ENCODE results near the gene BRICD5.

BRICD5 gene

DNA sequence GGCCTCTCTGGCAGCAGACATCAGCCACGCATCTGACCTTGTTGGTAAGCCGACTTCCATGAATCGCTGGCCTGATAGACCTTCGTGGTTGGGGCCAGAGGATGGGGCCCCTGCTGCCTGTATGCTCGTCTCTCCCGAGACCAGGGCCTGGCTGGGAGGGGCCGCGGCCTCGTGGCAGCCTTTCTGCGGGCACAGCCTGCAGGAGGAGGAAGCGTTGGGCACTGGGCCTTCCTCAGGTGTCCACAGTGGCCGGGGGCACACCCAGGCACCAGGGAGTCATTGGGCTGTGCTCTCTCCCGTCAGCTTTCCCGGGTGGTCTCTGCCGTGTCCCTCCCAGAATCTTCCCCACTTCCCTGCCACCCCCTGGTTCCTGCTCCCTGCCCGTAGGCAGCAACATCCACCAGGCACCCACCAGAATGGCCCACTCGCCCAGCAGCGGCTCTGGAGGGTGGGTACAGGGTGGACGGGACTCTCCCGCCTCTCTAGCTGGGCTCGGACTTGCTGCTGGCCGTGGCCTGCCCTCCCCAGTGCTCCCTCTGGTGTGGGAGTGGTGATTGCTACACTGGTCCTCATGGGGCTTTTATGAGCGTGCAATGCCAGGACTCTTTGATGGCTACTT lies 19.1 kb upstream of the BRICD5 start:
- Histone ChIP-seq H3K9ac (ENCODE audit: low read length) (no peak overlapping the region), H3K27me3 (ENCODE audit: control insufficient read depth, insufficient read depth, low read length) (no peaks in the 10 kb centered on the region), H3K9me3 (ENCODE audit: control insufficient read depth, low read depth, low read length) (no peaks in the 10 kb centered on the region), H3K4me1 (ENCODE audit: control insufficient read depth, low read depth, low read length) (no peaks in the 10 kb centered on the region), H3K36me3 (ENCODE audit: control insufficient read depth, low read depth, low read length) (peaks cover 31% of the 10 kb centered on the region), H3K27ac (ENCODE audit: low read length) (no peak overlapping the region), H3K4me3 (ENCODE audit: low read length) (no peak overlapping the region)

DNA sequence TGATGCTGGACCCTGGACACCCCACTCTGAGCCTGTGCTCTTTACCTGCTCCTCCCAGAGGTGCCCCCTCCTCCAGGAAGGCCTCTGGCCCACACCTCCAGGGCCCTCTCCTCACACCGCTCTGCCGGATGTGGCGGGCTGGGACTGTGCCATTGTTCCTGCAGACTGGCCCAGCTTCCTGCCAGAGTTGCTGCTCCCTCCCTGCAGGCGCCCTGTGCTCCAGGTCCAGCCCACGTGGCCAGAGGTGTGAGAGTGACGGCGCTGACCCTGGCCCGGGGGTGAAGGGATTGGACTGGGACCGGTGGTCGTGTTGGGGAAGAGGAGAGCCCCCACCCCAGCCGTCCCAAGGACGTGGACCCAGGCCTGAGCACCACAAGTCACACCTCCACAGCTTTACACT lies 18.4 kb upstream of the BRICD5 start:
- no peaks in the 10 kb centered on the region for H3K9me3 ChIP-seq (ENCODE audit: control insufficient read depth, low read depth, low read length)
- H3K9ac ChIP-seq (ENCODE audit: low read length): no peak overlapping the region
- H3K27ac ChIP-seq (ENCODE audit: low read length): no peak overlapping the region
- H3K4me3 ChIP-seq (ENCODE audit: low read length): no peak overlapping the region
- H3K27me3 ChIP-seq (ENCODE audit: control insufficient read depth, insufficient read depth, low read length): no peaks in the 10 kb centered on the region
- peaks cover 31% of the 10 kb centered on the region for H3K36me3 ChIP-seq (ENCODE audit: control insufficient read depth, low read depth, low read length)
- H3K4me1 ChIP-seq (ENCODE audit: control insufficient read depth, low read depth, low read length): no peaks in the 10 kb centered on the region

DNA sequence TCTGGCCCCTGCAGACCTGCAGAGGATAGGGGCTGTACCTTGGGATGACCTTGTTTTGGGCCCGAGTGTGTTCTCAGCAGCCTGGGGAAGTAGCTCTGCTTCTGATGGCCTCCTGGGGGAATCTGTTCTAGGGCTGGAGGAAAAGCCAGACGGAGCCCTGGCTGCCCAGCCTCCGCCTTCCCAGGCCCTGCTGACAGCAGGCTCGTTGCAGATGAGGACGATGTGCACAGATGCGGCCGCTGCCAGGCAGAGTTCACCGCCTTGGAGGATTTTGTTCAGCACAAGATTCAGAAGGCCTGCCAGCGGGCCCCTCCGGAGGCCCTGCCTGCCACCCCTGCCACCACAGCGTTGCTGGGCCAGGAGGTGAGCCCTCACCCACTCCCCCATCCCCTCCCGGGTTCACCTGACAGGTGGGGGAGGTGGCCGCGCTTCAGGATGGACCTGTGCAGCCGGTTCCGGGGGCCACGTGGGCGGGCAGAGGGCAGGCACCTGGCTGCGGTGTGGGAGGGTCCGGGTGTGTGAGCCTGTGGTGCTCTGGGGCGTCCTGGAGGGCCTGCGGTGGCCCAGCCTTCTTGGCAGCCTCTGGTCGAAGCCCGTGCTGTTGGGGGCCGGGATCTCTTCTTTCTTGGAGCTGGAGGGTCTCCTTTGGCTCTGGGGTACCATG lies 17.6 kb upstream of the BRICD5 start:
- no peak overlapping the region for H3K9ac ChIP-seq (ENCODE audit: low read length)
- H3K9me3 ChIP-seq (ENCODE audit: control insufficient read depth, low read depth, low read length): no peaks in the 10 kb centered on the region
- no peaks in the 10 kb centered on the region for H3K4me1 ChIP-seq (ENCODE audit: control insufficient read depth, low read depth, low read length)
- no peak overlapping the region for H3K27ac ChIP-seq (ENCODE audit: low read length)
- H3K36me3 ChIP-seq (ENCODE audit: control insufficient read depth, low read depth, low read length): peaks cover 31% of the 10 kb centered on the region
- no peaks in the 10 kb centered on the region for H3K27me3 ChIP-seq (ENCODE audit: control insufficient read depth, insufficient read depth, low read length)
- no peak overlapping the region for H3K4me3 ChIP-seq (ENCODE audit: low read length)

DNA sequence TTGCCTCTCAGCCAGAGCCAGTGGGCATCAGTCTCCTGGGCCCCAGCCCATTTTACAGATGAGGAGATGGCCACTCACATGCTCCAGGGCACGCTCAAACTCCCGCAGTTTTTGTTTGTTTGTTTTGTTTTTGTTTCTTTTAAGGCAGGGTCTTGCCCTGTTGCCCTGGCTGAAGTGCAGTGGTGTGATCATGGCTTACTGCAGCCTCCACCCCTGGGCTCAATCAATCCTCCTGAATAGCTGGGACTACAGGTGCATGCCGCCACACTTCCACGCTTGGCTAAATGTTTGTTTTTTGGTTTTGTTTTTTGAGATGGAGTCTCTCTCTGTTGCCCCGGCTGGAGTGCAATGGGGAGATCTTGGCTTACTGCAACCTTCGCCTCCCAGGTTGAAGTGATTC lies 16.3 kb upstream of the BRICD5 start:
- Histone ChIP-seq H3K36me3 (ENCODE audit: control insufficient read depth, low read depth, low read length) (peaks cover 21% of the 10 kb centered on the region), H3K4me1 (ENCODE audit: control insufficient read depth, low read depth, low read length) (no peaks in the 10 kb centered on the region), H3K4me3 (ENCODE audit: low read length) (no peak overlapping the region), H3K9me3 (ENCODE audit: control insufficient read depth, low read depth, low read length) (no peaks in the 10 kb centered on the region), H3K27me3 (ENCODE audit: control insufficient read depth, insufficient read depth, low read length) (no peaks in the 10 kb centered on the region), H3K9ac (ENCODE audit: low read length) (no peak overlapping the region), H3K27ac (ENCODE audit: low read length) (no peak overlapping the region)

DNA sequence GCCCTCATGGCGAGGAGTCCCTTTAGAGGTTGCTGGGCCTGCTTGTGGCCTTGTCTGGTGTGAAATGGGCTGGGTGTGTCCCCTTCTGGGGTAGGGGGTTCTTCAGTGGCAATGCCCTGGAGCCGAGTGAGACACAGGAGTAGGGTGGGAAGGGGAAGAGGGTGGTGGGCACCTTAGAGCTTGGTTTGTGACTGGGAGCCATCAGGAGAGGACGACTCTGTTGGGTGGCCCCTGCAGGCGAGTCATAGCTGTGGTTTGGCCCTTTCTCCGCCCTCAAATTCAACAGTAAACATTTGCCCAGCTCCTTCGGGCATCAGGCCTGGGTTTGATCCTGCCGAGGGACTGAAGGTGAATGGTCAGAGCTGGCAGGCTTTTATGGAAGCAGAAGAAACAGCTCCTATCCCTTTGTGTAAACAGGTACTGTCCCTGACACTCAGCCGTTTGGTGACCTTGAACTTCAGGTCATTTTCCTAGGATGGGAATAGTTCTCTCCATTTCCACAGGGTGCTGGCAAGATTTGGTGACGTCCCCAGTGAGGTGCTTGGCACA lies 15.7 kb upstream of the BRICD5 start:
- H3K4me1 ChIP-seq (ENCODE audit: control insufficient read depth, low read depth, low read length): no peaks in the 10 kb centered on the region
- H3K27ac ChIP-seq (ENCODE audit: low read length): no peak overlapping the region
- no peak overlapping the region for H3K9ac ChIP-seq (ENCODE audit: low read length)
- peaks cover 15% of the 10 kb centered on the region for H3K36me3 ChIP-seq (ENCODE audit: control insufficient read depth, low read depth, low read length)
- no peaks in the 10 kb centered on the region for H3K9me3 ChIP-seq (ENCODE audit: control insufficient read depth, low read depth, low read length)
- no peak overlapping the region for H3K4me3 ChIP-seq (ENCODE audit: low read length)
- no peaks in the 10 kb centered on the region for H3K27me3 ChIP-seq (ENCODE audit: control insufficient read depth, insufficient read depth, low read length)

DNA sequence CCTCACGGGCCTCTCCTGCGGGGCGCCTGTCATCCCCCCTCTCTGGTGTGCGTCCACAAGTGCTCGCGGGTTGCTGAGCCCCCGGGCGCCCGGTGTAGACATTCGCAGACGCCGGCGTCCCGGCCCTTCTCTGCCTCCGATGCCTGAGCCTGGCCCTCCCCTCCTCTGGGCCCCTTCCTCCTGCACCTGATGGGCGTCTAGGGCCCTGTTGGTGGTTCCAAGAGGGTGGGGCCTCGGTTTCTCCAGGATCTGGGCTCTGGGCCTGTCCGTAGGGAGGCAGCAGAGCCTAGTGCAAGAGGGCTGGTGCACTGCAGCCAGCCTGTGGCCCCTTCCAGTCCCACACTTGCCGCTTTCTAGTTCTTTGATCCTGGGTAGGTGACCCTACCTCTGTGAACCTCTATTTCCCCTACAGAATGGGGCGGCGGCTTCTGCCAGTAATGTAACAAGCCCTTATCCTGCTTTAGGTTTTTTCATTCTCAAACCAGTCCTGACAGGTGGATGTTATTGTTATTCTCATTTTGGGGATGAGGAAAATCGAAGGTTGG lies 13.4 kb upstream of the BRICD5 start:
- no peaks in the 10 kb centered on the region for H3K9me3 ChIP-seq (ENCODE audit: control insufficient read depth, low read depth, low read length)
- H3K9ac ChIP-seq (ENCODE audit: low read length): peak overlapping the region; percentile 85
- H3K27me3 ChIP-seq (ENCODE audit: control insufficient read depth, insufficient read depth, low read length): no peaks in the 10 kb centered on the region
- H3K36me3 ChIP-seq (ENCODE audit: control insufficient read depth, low read depth, low read length): peaks cover 6% of the 10 kb centered on the region
- H3K4me1 ChIP-seq (ENCODE audit: control insufficient read depth, low read depth, low read length): no peaks in the 10 kb centered on the region
- peak overlapping the region; percentile 73 for H3K4me3 ChIP-seq (ENCODE audit: low read length)
- peak overlapping the region; percentile 52 for H3K27ac ChIP-seq (ENCODE audit: low read length)

DNA sequence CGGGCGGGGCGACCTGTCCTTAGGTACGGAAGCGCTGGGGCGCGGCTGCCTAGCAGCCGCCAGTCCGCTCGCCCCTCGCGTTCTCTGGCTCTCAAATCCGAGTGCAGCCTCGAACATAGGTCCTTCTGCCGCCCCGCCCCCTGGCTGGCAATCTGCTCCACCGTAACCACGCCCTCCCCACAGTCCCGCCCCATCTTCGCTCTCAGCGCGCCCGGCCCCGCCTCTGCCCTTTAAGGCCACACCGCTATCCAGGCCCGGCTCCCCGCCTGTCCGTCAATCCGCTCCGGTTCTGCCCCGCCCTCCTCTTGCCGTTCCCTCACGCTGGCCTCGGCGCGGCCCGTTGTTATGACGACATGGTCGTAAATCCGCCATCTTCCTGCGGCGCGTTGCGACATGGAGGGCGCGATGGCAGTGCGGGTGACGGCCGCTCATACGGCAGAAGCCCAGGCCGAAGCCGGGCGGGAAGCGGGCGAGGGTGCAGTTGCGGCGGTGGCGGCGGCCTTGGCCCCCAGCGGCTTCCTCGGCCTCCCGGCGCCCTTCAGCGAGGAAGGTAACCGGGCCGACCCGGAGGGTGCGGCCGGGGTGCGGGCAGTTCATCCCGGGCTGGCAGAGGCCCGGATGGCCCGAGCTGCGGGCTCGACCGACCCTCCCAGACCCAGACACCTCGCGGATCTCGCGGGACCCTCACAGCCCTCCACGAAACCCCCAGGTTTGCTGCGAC lies 12.7 kb upstream of the BRICD5 start, which contains the start of gene E4F1:
Gene E4F1, plus strand, starts transcription at position 371 of the 721 bp plus-strand sequence. Its CDS starts 23 bp downstream, at position 394.
- Histone ChIP-seq H3K4me3 (ENCODE audit: low read length) (peak within 1 kb of the TSS; percentile 73), H3K9me3 (ENCODE audit: control insufficient read depth, low read depth, low read length) (no peaks in the 10 kb centered on the region), H3K4me1 (ENCODE audit: control insufficient read depth, low read depth, low read length) (no peaks in the 10 kb centered on the region), H3K27me3 (ENCODE audit: control insufficient read depth, insufficient read depth, low read length) (no peaks in the 10 kb centered on the region), H3K36me3 (ENCODE audit: control insufficient read depth, low read depth, low read length) (no peaks in the 10 kb centered on the region), H3K9ac (ENCODE audit: low read length) (peak within 1 kb of the TSS; percentile 85), H3K27ac (ENCODE audit: low read length) (peak within 1 kb of the TSS; percentile 52)

DNA sequence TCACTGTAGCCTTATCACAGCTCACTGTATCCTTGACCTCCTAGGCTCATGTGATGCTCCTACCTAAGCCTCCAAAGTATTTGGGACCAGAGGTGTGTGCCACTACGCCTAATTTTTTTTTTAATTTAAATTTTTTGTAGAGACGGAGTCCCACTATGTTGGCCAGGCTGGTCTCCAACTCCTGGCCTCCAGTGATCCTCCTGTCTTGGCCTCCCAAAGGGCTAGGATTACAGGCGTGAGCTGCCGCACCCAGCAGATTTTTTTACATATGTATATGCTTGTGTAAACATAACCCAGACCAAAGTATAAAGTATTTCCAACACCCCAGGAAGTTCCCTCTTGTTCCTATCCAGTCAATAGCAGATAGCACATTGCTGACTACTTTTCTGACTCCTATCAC lies 5.7 kb upstream of the BRICD5 start:
- H3K27ac ChIP-seq (ENCODE audit: low read length): no peak overlapping the region
- peak overlapping the region; percentile 24 for H3K4me3 ChIP-seq (ENCODE audit: low read length)
- no peak overlapping the region for H3K9ac ChIP-seq (ENCODE audit: low read length)
- H3K36me3 ChIP-seq (ENCODE audit: control insufficient read depth, low read depth, low read length): peaks cover 9% of the 10 kb centered on the region
- peaks cover 4% of the 10 kb centered on the region for H3K4me1 ChIP-seq (ENCODE audit: control insufficient read depth, low read depth, low read length)
- no peaks in the 10 kb centered on the region for H3K27me3 ChIP-seq (ENCODE audit: control insufficient read depth, insufficient read depth, low read length)
- H3K9me3 ChIP-seq (ENCODE audit: control insufficient read depth, low read depth, low read length): no peaks in the 10 kb centered on the region

DNA sequence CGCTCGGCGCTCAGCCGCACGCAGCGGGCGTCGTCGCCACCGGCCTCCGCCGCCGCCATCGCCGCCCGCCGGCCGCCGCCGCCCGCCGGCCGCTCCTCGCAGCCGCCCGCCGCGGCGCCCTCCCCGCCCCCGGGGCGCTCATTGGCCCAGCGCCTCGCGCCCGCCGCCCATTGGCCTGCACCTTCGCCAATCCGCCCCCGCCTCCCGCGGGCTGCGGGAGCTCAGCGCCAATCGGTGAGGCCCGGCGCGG lies 4.0 kb upstream of the BRICD5 start, which contains the start of gene PGP:
Gene PGP, minus strand, starts transcription at position 122 of the 250 bp plus-strand sequence. Its CDS starts 63 bp downstream, at position 59.
- Histone ChIP-seq H3K36me3 (ENCODE audit: control insufficient read depth, low read depth, low read length) (peaks cover 9% of the 10 kb centered on the region), H3K9me3 (ENCODE audit: control insufficient read depth, low read depth, low read length) (no peaks in the 10 kb centered on the region), H3K9ac (ENCODE audit: low read length) (peak within 1 kb of the TSS; percentile 92), H3K4me3 (ENCODE audit: low read length) (peak within 1 kb of the TSS; percentile 89), H3K27me3 (ENCODE audit: control insufficient read depth, insufficient read depth, low read length) (no peaks in the 10 kb centered on the region), H3K27ac (ENCODE audit: low read length) (peak within 1 kb of the TSS; percentile 96), H3K4me1 (ENCODE audit: control insufficient read depth, low read depth, low read length) (peaks cover 4% of the 10 kb centered on the region)

DNA sequence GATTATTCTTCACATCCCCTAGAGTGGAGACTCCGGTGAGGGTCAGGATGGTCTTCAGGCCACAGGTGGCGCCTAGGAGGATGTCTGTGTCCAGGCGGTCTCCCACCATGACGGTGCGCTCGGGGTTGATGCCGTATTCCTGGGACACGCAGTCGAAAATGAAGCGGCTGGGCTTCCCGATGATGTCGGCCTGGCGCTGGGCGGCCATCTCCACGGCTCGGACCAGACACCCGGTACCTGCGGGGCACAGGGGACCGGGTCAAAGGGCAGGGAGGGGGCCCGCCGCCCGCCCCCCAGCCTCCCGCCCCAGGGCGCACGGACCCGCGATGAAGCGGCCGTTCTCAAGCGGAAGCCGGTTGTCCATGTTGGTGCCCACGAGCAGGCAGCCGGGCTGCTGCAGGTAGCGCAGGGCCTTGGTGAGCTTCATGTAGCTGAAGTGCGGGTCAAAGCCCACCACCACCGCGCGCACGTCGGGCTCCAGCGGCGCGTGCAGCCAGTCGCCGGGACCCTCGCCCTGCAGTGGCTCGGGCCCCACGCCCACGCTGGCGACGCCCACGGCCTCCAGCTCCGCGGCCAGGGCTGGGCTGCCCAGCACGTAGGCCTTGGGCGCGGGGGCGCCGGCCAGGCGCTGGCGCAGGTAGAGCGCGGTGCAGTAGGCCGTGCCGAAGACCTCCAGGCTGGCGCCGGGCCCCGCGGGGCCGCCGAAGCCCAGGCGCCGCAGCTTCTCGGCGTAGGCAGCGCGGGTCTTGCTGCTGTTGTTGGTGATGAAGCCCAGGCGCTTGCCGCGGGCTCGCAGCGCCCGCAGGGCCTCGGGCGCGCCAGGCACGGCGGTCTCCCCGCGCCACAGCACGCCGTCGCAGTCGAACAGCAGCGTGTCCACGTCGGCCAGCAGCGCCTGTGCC lies 3.4 kb upstream of the BRICD5 start:
- H3K27me3 ChIP-seq (ENCODE audit: control insufficient read depth, insufficient read depth, low read length): no peaks in the 10 kb centered on the region
- peak overlapping the region; percentile 77 for H3K9ac ChIP-seq (ENCODE audit: low read length)
- H3K27ac ChIP-seq (ENCODE audit: low read length): no peak overlapping the region
- H3K4me3 ChIP-seq (ENCODE audit: low read length): peak overlapping the region; percentile 74
- H3K36me3 ChIP-seq (ENCODE audit: control insufficient read depth, low read depth, low read length): peaks cover 15% of the 10 kb centered on the region
- peaks cover 4% of the 10 kb centered on the region for H3K4me1 ChIP-seq (ENCODE audit: control insufficient read depth, low read depth, low read length)
- H3K9me3 ChIP-seq (ENCODE audit: control insufficient read depth, low read depth, low read length): no peaks in the 10 kb centered on the region

All from iPS-18a (cell line).